ENCODE measurements around the gene KCNJ6. TPM values are rescaled to one million over a fixed set of nuclear protein-coding genes. Genes with fewer than 3 reads are reported as not detected.

Gene KCNJ6
- total RNA-seq, 1 donor from 2014 or later: not detected

- no peak overlapping the region for H3K4me2 ChIP-seq
- H3K36me3 Mint-ChIP-seq: no peaks in the 10 kb centered on the region
- H3K27ac Mint-ChIP-seq: peak overlapping the region; percentile 32
- no peaks in the 10 kb centered on the region for H3K27me3 ChIP-seq
- no peaks in the 10 kb centered on the region for H3K79me2 ChIP-seq (ENCODE audit: low read depth)
- TF ChIP-seq CTCF (IDR thresholded peaks at IDR 0.05) (peak; percentile 86), EZH2phosphoT487 (IDR thresholded peaks at IDR 0.05) (no peak)
- no peaks in the 10 kb centered on the region for H4K20me1 ChIP-seq (ENCODE audit: low read depth)
- H3K4me1 ChIP-seq: no peaks in the 10 kb centered on the region
- no peak overlapping the region for H3K27ac ChIP-seq
- peaks cover 8% of the 10 kb centered on the region for H3F3A ChIP-seq (ENCODE audit: low read depth)
- H3K4me1 Mint-ChIP-seq: peaks cover 32% of the 10 kb centered on the region
- DNase-seq (ENCODE audit: low spot score): peak; percentile 84
- H3K4me3 Mint-ChIP-seq: no peak overlapping the region
- no peaks in the 10 kb centered on the region for H3K9me3 ChIP-seq (ENCODE audit: low read depth)
- H3K9me3 Mint-ChIP-seq: no peaks in the 10 kb centered on the region
- no peak overlapping the region for H3K9ac ChIP-seq
- H3K4me3 ChIP-seq: no peak overlapping the region
- H3K27me3 Mint-ChIP-seq (ENCODE audit: insufficient read depth, low read depth): peaks cover 7% of the 10 kb centered on the region
- H2AFZ ChIP-seq (replicated peaks): no peak overlapping the region
- no peaks in the 10 kb centered on the region for H3K36me3 ChIP-seq
Observed at GRCh38 chr21:37711836-37712568, 204.3 kb downstream of the KCNJ6 start.

GRCh38 chr21:37711286-37711829 is 204.9 kb downstream of the KCNJ6 start:
- Mint-ChIP-seq H3K27me3 (ENCODE audit: insufficient read depth, low read depth) (peaks cover 7% of the 10 kb centered on the region), H3K36me3 (no peaks in the 10 kb centered on the region), H3K4me1 (peaks cover 33% of the 10 kb centered on the region), H3K9me3 (no peaks in the 10 kb centered on the region), H3K4me3 (no peak overlapping the region), H3K27ac (peak overlapping the region; percentile 32)
- Histone ChIP-seq H4K20me1 (ENCODE audit: low read depth) (no peaks in the 10 kb centered on the region), H3K4me2 (no peak overlapping the region), H3K27ac (no peak overlapping the region), H3K79me2 (ENCODE audit: low read depth) (no peaks in the 10 kb centered on the region), H3K9ac (no peak overlapping the region), H3K36me3 (no peaks in the 10 kb centered on the region), H3K27me3 (no peaks in the 10 kb centered on the region), H3K9me3 (ENCODE audit: low read depth) (no peaks in the 10 kb centered on the region), H2AFZ (replicated peaks) (no peak overlapping the region), H3K4me3 (no peak overlapping the region), H3K4me1 (no peaks in the 10 kb centered on the region), H3F3A (ENCODE audit: low read depth) (peaks cover 8% of the 10 kb centered on the region)
- DNase-seq (ENCODE audit: low spot score): no peak
- TF ChIP-seq CTCF (IDR thresholded peaks at IDR 0.05) (no peak), EZH2 (IDR thresholded peaks at IDR 0.05) (no peak), EZH2phosphoT487 (IDR thresholded peaks at IDR 0.05) (no peak)

GRCh38 chr21:37710546-37711285 is 205.5 kb downstream of the KCNJ6 start:
- Histone ChIP-seq H3K4me2 (no peak overlapping the region), H3K4me1 (no peaks in the 10 kb centered on the region), H3K79me2 (ENCODE audit: low read depth) (no peaks in the 10 kb centered on the region), H2AFZ (replicated peaks) (no peak overlapping the region), H3K9ac (no peak overlapping the region), H3K27me3 (no peaks in the 10 kb centered on the region), H4K20me1 (ENCODE audit: low read depth) (no peaks in the 10 kb centered on the region), H3F3A (ENCODE audit: low read depth) (peaks cover 8% of the 10 kb centered on the region), H3K9me3 (ENCODE audit: low read depth) (no peaks in the 10 kb centered on the region), H3K4me3 (no peak overlapping the region), H3K27ac (no peak overlapping the region), H3K36me3 (no peaks in the 10 kb centered on the region)
- no peak for DNase-seq (ENCODE audit: low spot score)
- H3K4me3 Mint-ChIP-seq: no peak overlapping the region
- H3K4me1 Mint-ChIP-seq: peaks cover 33% of the 10 kb centered on the region
- H3K36me3 Mint-ChIP-seq: no peaks in the 10 kb centered on the region
- no peaks in the 10 kb centered on the region for H3K9me3 Mint-ChIP-seq
- H3K27me3 Mint-ChIP-seq (ENCODE audit: insufficient read depth, low read depth): peaks cover 7% of the 10 kb centered on the region
- no peak overlapping the region for H3K27ac Mint-ChIP-seq
- TF ChIP-seq EZH2 (IDR thresholded peaks at IDR 0.05): no peak
- TF ChIP-seq EZH2phosphoT487 (IDR thresholded peaks at IDR 0.05): no peak
- no peak for TF ChIP-seq CTCF (IDR thresholded peaks at IDR 0.05)
